ENCODE measurements around the gene TMCC3. TPM values are rescaled to one million over a fixed set of nuclear protein-coding genes. Genes with fewer than 3 reads are reported as not detected.

Gene TMCC3
- total RNA-seq, 1 experiment from 2014 or later, result 0.10 TPM

DNA sequence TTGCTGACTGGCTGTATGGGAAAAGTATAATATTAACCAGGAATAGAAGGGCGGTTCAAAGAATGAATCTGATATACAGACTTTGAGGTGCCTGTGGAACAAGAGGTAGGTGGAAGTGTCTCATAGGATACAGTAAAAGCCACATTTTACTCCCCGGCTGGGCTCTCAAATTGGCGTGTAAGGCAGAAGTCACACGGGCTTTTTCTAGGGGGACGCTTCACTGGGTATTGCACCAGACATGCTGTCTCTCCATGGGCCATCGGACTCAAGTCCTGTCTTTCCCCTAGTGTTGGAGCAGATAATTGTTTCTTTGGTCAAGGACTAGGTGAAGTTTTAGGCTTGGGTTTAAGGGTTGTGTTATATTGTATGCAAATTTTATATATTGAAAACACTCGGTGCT lies 9.1 kb downstream of the TMCC3 start:
- in situ Hi-C loops (cut with HindIII; ENCODE audit: low pct_unique_long_range_greater_than_20kb, low sequenced_read_pairs), result no loop called here
- DNase-seq (ENCODE audit: low read depth), result peak; percentile 40

DNA sequence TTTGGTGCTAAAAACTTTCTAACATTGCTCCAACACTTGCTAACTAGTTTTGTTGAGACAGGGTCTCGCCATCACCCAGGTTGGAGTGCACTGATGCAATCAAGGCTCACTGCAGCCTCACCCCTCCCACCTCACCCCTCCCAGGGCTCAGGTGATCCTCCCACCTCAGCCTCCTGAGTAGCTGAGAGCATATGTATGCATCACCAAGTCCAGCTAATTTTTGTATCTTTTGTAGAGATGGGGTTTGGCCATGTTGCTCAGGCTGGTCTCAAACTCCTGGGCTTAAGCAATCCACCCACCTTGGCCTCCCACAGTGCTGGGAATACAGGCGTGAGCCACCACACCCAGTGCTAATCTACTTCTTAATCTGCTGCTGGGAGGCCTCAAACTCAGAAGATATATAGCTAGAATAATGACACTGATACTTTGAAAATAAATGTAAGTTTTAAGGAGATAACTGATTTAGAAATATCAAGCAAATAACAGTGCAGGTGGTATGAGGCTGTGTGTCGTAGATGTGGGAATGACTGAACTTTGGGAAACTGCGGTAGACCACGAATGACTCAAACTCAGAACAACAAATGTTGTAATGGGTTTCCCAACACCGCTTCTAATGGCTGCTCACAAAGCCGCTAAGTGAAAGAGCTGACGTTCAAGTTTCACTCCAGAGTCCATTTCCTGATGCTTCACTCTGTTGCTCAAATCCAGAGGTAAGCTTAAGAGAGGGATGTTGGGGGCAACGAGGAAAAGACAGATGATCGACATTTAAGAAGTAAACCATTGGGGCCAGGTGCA lies 10.0 kb downstream of the TMCC3 start:
- in situ Hi-C loops (cut with HindIII; ENCODE audit: low pct_unique_long_range_greater_than_20kb, low sequenced_read_pairs), result no loop called here
- DNase-seq (ENCODE audit: low read depth), result peak; percentile 68

DNA sequence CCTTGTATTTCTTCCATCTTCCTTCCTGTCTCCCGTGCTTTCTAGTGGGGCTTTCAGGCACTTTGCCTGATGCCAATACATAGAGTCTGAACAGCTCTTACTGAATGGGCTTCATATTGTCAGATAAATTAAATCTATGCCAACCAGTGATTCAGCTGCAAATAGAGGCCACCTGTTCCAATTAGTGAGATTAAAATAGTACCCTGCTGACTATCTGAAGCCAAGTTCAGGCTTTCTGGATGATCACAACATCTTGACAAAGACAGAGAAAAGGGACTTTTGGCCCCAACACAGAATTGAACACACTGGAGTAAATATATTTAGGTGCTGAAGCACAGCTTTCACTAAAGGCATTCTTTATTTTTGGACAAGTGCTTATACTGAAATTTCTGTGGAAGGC lies 11.8 kb downstream of the TMCC3 start:
- in situ Hi-C loops (cut with HindIII; ENCODE audit: low pct_unique_long_range_greater_than_20kb, low sequenced_read_pairs), result no loop called here
- no peak for DNase-seq (ENCODE audit: low read depth)

DNA sequence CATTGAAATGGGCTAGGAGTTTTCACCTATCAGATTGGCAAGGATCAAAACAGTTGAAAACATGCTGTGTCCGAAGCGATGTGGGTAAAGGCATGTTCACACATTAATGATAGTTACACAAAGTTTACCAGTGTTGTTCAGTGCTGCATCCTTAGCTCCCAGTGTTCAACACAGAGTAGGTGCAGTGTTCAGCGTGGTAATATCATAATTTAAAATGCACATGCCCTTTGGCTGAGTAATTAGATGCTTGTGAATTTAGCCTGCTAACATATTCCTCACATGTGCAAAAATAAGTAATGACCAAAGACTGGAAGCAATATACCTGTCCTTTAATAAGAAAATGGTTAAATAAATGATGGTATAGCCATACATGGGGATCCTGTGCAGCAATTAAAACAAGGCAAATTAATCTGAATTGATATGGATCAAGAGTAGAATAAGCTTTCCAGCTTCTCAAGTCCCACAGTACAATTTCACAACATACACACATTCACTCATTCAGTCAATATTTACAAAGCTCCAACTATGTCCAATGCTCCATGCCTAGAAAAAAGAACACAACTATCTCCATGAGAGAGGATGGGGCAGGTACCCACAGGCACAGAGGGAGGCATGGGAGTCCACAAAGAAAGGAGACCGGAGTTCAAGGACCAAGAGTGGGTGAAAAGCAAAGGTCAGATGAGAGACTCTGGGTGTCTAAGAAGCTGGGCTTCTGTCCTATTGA lies 12.8 kb downstream of the TMCC3 start:
- DNase-seq (ENCODE audit: low read depth), result no peak
- in situ Hi-C loops (cut with HindIII; ENCODE audit: low pct_unique_long_range_greater_than_20kb, low sequenced_read_pairs), result no loop called here

DNA sequence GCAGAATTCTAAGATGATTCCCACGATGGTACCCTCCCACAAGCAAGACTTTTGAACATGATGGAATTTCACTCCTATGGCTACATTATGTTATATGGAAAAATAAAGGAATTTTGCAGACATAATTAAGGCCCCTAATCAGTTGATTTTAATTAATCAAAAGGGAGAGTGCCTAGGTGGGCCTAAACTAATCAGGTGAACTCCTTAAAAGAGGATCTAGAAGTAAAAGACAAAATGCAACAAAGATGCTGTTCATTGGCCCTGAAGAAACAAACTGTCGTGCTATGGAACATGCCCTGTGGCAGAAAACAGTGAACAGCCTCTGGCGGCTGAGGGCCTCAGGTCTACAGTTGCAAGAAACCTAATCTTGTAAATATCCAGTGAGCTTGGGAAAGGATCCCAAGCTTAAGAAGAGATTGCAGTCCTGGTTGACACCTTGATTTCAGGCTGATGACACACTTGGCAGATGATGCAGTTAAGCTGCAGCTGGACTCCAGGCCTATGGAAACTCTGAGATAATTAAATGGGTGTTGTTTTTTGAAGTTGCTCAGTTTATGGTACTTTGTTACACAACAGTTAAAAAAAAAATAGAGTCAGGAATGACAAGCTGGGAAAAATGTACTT lies 13.8 kb downstream of the TMCC3 start:
- in situ Hi-C loops (cut with HindIII; ENCODE audit: low pct_unique_long_range_greater_than_20kb, low sequenced_read_pairs), result no loop called here
- DNase-seq (ENCODE audit: low read depth), result no peak

DNA sequence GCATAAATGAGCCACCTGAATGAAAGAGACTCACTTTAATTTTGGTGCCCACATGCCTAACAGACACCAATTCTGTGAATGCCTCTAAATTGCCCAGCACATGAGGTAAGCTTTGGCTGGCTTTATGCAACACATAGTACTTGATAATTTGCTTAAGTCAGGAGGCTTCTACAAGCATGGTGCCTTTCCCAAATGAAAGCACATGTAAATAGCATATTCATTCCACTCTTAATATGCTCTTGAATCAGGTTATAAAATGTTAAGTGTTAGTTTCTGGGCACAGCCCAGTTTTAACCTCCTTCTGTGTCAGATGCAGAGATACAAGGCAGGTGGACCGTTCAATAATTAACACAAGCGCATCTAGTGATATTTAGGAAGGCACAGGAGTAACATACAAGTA lies 15.6 kb downstream of the TMCC3 start:
- no peak for DNase-seq (ENCODE audit: low read depth)
- in situ Hi-C loops (cut with HindIII; ENCODE audit: low pct_unique_long_range_greater_than_20kb, low sequenced_read_pairs), result no loop called here

DNA sequence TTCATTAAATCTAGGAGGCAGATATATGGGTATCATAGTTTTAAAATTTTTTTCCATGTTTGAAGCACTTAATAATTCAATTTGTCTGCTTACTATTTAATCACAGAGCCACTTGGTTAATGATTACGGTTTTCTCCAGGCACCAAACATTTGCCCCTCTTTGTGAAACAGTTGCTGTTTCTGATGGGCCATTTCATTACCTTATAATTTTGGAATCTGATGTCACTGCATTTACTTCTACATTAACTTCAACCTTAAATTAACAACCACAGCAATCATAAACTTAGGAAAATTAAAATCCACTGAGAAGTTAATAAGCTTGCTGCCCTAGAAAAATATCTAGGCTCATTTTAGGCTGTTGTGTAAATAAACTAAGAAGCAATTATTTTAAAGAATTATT lies 17.0 kb downstream of the TMCC3 start:
- in situ Hi-C loops (cut with HindIII; ENCODE audit: low pct_unique_long_range_greater_than_20kb, low sequenced_read_pairs), result no loop called here
- no peak for DNase-seq (ENCODE audit: low read depth)

DNA sequence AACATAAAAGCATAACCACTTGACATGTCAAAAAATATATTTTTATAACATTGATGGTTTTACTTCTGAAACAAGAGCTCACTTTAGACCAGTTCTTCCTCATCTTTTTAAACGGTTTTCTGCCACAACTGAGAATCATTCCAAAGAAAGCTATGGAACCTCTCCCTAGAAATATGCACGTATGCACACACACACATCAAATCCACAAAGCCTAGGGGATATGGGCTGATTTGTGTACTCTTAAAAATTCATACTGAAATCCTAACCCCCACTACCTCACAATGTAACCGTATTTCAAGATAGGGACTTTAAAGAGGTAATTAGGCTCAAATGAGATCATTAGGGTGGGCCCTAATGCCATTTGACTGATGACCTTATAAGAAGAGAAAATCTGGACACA lies 19.3 kb downstream of the TMCC3 start:
- in situ Hi-C loops (cut with HindIII; ENCODE audit: low pct_unique_long_range_greater_than_20kb, low sequenced_read_pairs), result no loop called here

DNA sequence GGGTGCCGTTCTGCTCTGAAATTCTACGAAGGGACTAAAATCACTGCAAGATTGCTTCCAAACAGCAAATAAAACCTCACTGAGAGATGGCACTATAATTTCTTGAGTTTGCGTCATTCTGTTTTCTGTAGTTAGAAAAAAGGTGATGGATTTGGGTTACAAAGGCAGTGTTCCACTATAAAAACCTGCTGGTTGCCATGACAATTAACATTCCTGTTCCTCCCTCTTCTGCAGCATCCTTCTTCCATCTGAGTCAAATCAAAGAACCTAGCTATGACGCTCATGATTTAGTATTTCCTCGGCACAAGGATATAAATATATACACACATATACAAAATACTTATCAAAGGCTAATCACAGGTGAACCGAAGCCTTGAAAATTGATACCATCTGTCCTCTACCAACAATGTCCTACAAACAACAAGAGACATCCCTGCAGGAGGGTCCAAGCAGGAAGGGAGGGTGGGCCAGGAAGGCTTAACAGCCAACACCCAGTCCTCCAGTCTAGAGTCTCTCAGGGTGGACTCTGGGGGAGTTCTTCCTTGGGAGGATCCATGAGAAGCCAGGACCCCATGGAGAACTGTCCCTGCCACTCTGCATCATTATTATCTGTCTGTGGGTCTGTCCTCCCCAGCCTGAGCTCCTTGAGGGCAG lies 21.4 kb downstream of the TMCC3 start:
- in situ Hi-C loops (cut with HindIII; ENCODE audit: low pct_unique_long_range_greater_than_20kb, low sequenced_read_pairs), result no loop called here
- DNase-seq (ENCODE audit: low read depth), result no peak

More for the DNA sequence above, 19.3 kb downstream of the TMCC3 start:
- no peak for DNase-seq (ENCODE audit: low read depth)

DNA sequence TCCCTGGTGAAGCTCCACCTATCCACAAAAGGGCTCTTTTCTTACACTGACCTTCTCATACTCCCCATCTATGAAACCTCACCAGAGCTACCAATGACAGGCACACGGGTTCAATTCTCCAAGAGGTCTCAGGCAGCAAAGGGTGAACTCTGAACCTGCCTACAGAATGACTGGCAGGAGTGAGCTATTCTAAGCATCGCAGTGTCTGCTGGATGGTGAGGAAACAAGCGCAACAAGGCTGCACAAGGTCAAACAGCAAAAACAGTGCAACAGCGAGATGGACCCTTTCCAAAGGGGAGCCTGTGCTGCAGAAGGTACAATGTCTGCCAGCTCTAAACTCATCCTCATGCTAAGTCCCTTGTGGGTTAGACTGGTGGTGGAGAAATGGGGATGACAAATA lies 22.0 kb downstream of the TMCC3 start:
- in situ Hi-C loops (cut with HindIII; ENCODE audit: low pct_unique_long_range_greater_than_20kb, low sequenced_read_pairs), result no loop called here
- no peak for DNase-seq (ENCODE audit: low read depth)

DNA sequence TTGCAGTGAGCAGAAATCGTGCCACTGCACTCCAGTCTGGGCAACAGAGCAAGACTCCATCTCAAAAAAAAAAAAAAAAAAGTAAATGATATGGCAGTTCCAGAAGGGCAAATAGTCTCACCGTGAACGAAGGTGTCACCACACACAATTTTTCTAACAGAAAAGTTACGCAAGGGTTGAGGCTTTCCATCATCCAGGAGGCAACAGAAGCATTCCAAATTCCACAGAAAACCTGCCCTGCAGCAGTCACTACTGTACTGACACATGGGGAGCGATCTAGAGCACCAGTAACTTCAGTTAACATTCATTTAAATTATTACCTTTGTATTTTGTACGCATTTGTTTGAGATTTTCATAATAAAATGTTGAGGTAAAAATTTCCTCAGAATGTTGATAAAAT lies 24.8 kb downstream of the TMCC3 start:
- no peak for DNase-seq (ENCODE audit: low read depth)
- in situ Hi-C loops (cut with HindIII; ENCODE audit: low pct_unique_long_range_greater_than_20kb, low sequenced_read_pairs), result no loop called here

DNA sequence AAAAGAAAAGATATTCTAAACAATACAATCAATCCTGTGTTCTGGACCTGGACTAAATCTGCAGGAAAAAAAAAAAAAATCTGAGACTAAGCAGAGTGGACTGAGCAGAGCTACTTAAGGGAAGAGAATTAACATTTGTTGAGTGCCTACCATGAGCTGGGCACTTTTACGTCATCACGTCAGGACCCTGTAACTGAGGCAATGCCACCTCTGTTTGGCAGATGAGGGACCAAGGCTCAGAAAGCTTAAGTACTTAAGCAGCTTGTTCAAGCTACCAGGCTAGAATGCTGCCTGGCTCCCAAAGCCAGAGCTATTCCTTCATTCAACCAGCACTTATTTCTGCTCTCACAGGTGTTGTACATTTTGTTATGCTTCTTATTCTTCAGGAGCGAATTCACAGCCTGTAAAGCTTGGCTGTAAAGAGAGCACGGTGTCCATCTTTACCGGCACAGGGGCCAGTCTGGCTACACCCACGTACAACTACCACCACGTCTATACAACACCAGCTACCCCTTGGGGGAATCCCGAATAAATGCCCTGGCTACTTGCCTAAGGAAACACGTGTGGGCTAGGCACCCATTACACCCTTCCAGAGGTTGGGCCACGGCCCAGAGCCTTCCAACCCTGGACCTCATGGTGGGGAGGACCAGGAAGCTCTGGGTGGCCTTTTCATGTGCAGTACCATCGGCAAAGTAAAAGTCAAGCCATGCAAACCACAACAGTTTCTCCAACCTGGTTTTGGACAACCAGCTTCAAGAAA lies 27.0 kb downstream of the TMCC3 start:
- DNase-seq (ENCODE audit: low read depth), result no peak
- in situ Hi-C loops (cut with HindIII; ENCODE audit: low pct_unique_long_range_greater_than_20kb, low sequenced_read_pairs), result no loop called here

DNA sequence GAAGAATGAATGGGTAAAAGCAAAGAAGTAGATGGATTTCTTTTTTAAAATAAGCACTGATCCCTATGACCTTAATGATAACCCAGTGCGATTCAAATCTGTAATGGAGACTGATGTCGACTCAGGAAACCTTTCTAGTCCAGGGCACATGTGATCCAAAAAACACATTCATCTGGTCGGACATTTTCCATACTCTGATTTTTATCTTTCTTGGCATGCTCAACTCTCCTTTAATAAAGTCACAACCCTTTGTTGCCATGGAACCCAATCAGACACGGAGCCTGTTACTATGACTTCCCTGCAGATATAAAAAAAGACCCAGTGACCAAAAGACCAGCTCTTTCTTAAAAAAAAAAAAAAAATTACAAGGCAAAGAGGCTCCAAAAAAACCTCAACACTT lies 27.9 kb downstream of the TMCC3 start:
- in situ Hi-C loops (cut with HindIII; ENCODE audit: low pct_unique_long_range_greater_than_20kb, low sequenced_read_pairs), result no loop called here
- no peak for DNase-seq (ENCODE audit: low read depth)

DNA sequence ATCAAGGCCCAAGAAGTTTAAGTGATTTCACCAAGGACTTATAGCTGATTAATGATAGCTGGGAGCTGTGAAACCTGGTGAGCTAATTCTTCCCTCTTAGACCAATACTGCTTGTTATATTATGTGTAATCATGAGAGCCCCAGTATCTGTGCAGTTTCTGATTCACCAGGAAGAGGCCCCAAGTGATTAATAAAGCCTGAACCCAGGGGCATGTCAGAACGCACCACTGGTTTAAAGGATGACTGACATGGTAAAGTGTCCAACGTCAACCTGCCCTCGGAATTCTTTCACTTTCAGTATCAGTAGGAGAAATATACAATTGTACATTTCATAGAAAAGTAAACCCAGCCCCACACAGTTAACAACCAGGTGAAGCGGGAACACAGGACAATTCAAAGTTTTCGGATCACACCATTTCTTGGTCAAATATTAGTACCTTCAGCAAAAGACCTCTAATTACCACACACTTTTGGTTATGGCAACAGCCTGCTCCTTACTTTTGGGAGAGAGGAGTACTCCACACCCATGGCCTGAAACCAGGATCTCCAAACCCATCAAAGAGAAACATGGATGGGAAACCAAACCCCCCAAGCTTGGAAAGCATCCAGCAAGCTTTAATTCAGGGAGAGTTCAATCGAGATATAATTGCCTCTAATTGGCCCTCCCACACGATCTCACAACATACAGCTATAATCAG lies 28.5 kb downstream of the TMCC3 start:
- in situ Hi-C loops (cut with HindIII; ENCODE audit: low pct_unique_long_range_greater_than_20kb, low sequenced_read_pairs), result no loop called here
- peak; percentile 63 for DNase-seq (ENCODE audit: low read depth)

DNA sequence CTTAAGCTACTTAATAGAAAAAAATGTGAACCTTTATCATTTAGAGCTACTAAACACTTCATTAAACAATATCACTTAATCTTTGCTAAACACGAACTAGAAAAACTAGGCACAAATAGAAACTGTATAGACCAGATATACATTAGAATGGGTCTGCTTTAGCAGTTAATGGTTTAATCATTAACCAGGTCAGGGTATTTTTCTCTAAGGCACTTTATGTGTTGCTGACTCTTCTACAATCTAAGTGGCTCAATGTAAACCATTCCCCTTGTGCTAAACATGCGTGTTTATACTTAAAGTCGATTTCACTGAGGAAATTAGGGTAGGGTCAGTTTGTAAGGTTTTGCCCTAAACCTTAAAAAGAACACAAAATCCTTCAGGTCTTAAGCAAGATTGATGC lies 29.7 kb downstream of the TMCC3 start:
- in situ Hi-C loops (cut with HindIII; ENCODE audit: low pct_unique_long_range_greater_than_20kb, low sequenced_read_pairs), result no loop called here
- no peak for DNase-seq (ENCODE audit: low read depth)

DNA sequence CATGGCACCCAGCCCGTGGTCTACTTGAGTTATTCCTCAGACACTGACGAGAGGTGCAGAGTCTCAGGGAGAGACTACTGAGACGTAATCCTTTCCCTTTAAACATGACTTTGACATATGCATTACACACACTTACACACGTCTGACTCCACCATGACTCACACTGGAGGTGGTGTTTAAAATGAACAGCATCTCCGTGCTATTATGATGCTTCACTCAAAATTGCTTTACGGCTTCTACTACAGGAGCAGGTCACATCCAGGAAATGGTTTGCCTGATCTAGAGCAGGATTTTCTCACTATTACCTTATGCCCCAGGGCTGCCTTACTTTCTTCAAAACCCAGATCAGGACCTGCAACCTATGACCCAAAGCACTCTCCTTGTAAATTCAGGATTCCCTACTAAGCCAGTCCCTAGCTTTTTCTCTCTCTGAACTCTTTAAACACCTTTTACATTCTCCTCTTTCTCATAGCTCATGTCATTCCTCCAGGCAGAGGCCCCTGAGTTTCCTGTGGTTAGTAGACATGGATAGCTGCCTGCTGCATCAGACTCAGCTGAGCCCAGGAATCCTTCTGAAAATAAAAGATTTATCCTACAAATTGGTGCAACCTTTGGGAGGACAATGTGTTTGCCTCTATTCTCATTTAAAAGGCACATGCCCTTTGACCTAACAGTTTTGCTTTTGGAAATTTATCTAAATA lies 31.2 kb downstream of the TMCC3 start:
- peak; percentile 57 for DNase-seq (ENCODE audit: low read depth)
- in situ Hi-C loops (cut with HindIII; ENCODE audit: low pct_unique_long_range_greater_than_20kb, low sequenced_read_pairs), result no loop called here

DNA sequence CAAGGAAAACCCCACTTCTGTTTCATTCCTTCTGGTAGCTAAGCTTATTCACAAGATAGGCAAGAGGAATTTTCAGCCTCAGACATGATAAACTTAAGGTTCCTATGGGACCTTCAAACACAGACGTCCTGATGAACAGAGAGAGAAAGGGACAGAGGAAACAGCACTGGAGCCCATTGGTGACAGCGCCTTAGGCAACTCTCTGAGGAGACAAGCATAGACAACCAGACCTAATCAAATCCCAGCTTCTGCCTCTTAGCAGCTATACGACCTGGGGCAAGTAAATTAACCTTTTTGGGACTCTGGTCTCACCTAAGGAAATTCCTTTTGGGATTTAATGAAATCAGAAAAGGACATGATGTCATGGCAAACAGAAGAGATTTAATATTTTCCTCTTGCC lies 33.3 kb downstream of the TMCC3 start:
- in situ Hi-C loops (cut with HindIII; ENCODE audit: low pct_unique_long_range_greater_than_20kb, low sequenced_read_pairs), result no loop called here
- DNase-seq (ENCODE audit: low read depth), result no peak

All from Caki2 (cell line).